WTC11 (cell line): ENCODE data around the gene LMOD3. TPM values are rescaled to one million over a fixed set of nuclear protein-coding genes. Genes with fewer than 3 reads are reported as not detected.
A peak's percentile ranks its signal among the peaks of the same experiment; 100 is the strongest.

Experiments used
- ATAC-seq: fragments of 200-7000 bp; cut with Tn5 transposase; 2 replicates; pipeline ENCODE4 v1.10.0; 2021; ENCODE audit warnings: mild to moderate bottlenecking, moderate library complexity
- CTCF ChIA-PET: fragments of 300-600 bp; sonication (Branson Sonifier 250); formaldehyde crosslinking; loops from one replicate; lab custom pipeline; 2021; ENCODE audit warnings: antibody characterized with exemption; lab: Charles Lee
- POLR2A ChIA-PET: fragments of 350-600 bp; sonication (Branson Sonifier 250); formaldehyde crosslinking; loops from one replicate; lab custom pipeline; 2021; ENCODE audit warnings: antibody characterized with exemption; lab: Charles Lee
- DNase-seq: peaks from one replicate; pipeline ENCODE4 v3.0.0; 2021; ENCODE audit warnings: low spot score
- H3K27ac Mint-ChIP-seq: 2 replicates; pipeline ENCODE4 v1.8.0; 2021; ENCODE audit warnings: mixed read lengths
- H3K27me3 Mint-ChIP-seq: 2 replicates; pipeline ENCODE4 v1.8.0; 2021; ENCODE audit warnings: low read depth, mild to moderate bottlenecking, moderate library complexity, mixed read lengths
- H3K36me3 Mint-ChIP-seq: 2 replicates; pipeline ENCODE4 v1.8.0; 2021; ENCODE audit warnings: mixed read lengths
- H3K4me1 Mint-ChIP-seq: 2 replicates; pipeline ENCODE4 v1.8.0; 2022; ENCODE audit warnings: mixed read lengths
- H3K4me3 Mint-ChIP-seq: 2 replicates; pipeline ENCODE4 v1.8.0; 2021; ENCODE audit warnings: mild to moderate bottlenecking, moderate library complexity, mixed read lengths
- H3K9me3 Mint-ChIP-seq: 2 replicates; pipeline ENCODE4 v1.8.0; 2021; ENCODE audit warnings: mixed read lengths
- ATF6 ChIP-seq: sonication (generic); formaldehyde crosslinking; IDR thresholded peaks from 2 replicates; pipeline ENCODE4 v1.8.1; 2023; ENCODE audit warnings: mild to moderate bottlenecking, missing genetic modification reagents
- CDX4 ChIP-seq: fragments of 250-450 bp; sonication (Bioruptor Pico); IDR thresholded peaks from 2 replicates; pipeline ENCODE4 v1.9.0; 2021; ENCODE audit warnings: moderate library complexity, mild to moderate bottlenecking, inconsistent platforms, borderline replicate concordance
- ERG ChIP-seq: fragments of 250-450 bp; sonication (Bioruptor Pico); IDR thresholded peaks from 2 replicates; pipeline ENCODE4 v1.8.0; 2021; ENCODE audit warnings: mild to moderate bottlenecking
- SMAD3 ChIP-seq: sonication (generic); formaldehyde crosslinking; IDR thresholded peaks from 2 replicates; pipeline ENCODE4 v1.8.0; 2022; ENCODE audit warnings: missing genetic modification reagents, mild to moderate bottlenecking, borderline replicate concordance
- STAT6 ChIP-seq: sonication (generic); formaldehyde crosslinking; conservative IDR thresholded peaks from 2 replicates; pipeline ENCODE4 v1.8.1; 2023; ENCODE audit warnings: mild to moderate bottlenecking, low read depth, missing genetic modification reagents, moderate library complexity
- USF2 ChIP-seq: sonication (generic); formaldehyde crosslinking; IDR thresholded peaks from 2 replicates; pipeline ENCODE4 v1.8.1; 2023; ENCODE audit warnings: mild to moderate bottlenecking, missing genetic modification reagents, moderate library complexity
- ZMAT4 ChIP-seq: fragments of 250-450 bp; sonication (Bioruptor Pico); IDR thresholded peaks from 2 replicates; pipeline ENCODE4 v1.9.0; 2021; ENCODE audit warnings: mild to moderate bottlenecking
- ZNF263 ChIP-seq: sonication (generic); formaldehyde crosslinking; IDR thresholded peaks from 2 replicates; pipeline ENCODE4 v1.8.1; 2022; ENCODE audit warnings: low read depth, mild to moderate bottlenecking, moderate library complexity, missing genetic modification reagents
- ZNF423 ChIP-seq: fragments of 250-450 bp; sonication (Bioruptor Pico); IDR thresholded peaks from 2 replicates; pipeline ENCODE4 v2.1.2; 2022; ENCODE audit warnings: mild to moderate bottlenecking, moderate library complexity
- total RNA-seq: library from RNA; stranded (reverse); gene quantifications from 3 replicates; pipeline ENCODE4 v1.2.3, GENCODE V29; 2021
- TF ChIP-seq, protein P1 (sequence below): sonication (generic); formaldehyde crosslinking; IDR thresholded peaks from 2 replicates; pipeline ENCODE4 v1.8.1; 2022; ENCODE audit warnings: mild to moderate bottlenecking, moderate library complexity, missing genetic modification reagents

Gene LMOD3
- total RNA-seq, 1 experiment from 2014 or later, result not detected

GRCh38 chr3:69094467-69095205, 27.8 kb downstream of the LMOD3 start (continued):
- TF ChIP-seq CDX4 (CRISPR knock-in tag) (no peak), STAT6 (CRISPR knock-in tag) (no peak), ZNF263 (no peak), ZMAT4 (no peak), ATF6 (CRISPR knock-in tag) (no peak), ZNF423 (CRISPR knock-in tag) (no peak), USF2 (CRISPR knock-in tag) (no peak)
- TF ChIP-seq, protein P1, sequence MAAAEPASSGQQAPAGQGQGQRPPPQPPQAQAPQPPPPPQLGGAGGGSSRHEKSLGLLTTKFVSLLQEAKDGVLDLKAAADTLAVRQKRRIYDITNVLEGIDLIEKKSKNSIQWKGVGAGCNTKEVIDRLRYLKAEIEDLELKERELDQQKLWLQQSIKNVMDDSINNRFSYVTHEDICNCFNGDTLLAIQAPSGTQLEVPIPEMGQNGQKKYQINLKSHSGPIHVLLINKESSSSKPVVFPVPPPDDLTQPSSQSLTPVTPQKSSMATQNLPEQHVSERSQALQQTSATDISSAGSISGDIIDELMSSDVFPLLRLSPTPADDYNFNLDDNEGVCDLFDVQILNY (CRISPR knock-in tag), result no peak

- ATAC-seq, result peak; percentile 19; the same call in 1 of the 2 replicates
Measured at GRCh38 chr3:69092030-69092516, 30.3 kb downstream of the LMOD3 start.

More at GRCh38 chr3:69092030-69092516, 30.3 kb downstream of the LMOD3 start:
- ChIA-PET CTCF (interaction anchor here (0.7 to 1.2 kb wide), 2 partner anchors 30 to 77 kb away, joined by 3 to 8 read pairs; partner anchors contain the start of gene LMOD3), POLR2A (no interaction called here)
- Mint-ChIP-seq H3K27me3 (no peaks in the 10 kb centered on the region), H3K4me3 (no peak overlapping the region), H3K27ac (peak overlapping the region; percentile 81), H3K36me3 (no peaks in the 10 kb centered on the region), H3K9me3 (no peaks in the 10 kb centered on the region)
- DNase-seq, result no peak
- TF ChIP-seq SMAD3 (CRISPR knock-in tag), result no peak
- TF ChIP-seq ERG, result no peak
- TF ChIP-seq, all 79 proteins: peak for 0
- H3K4me1 Mint-ChIP-seq, result peaks cover 63% of the 10 kb centered on the region
